Testis (tissue), 3 donors: ENCODE data around the gene BMP8A. TPM values are rescaled to one million over a fixed set of nuclear protein-coding genes. Genes with fewer than 3 reads are reported as not detected.
A peak's percentile ranks its signal among the peaks of the same experiment; 100 is the strongest.
"Not testable (repeated sequence)": the region's sequence is repeated elsewhere in the genome, so short reads cannot be mapped to it uniquely, and the experiment has no call there.

Source experiments
- DNase-seq: peaks from one replicate; pipeline ENCODE4 v3.0.0-alpha.2; 2019
- H3K27ac ChIP-seq, 2 donors: fragments of 200-600 bp; sonication (generic); one replicate each; pipeline ENCODE4 v1.5.1; 2019
- H3K27me3 ChIP-seq: fragments of 200-600 bp; sonication (generic); one replicate; pipeline ENCODE4 v1.5.1; 2019
- H3K36me3 ChIP-seq: fragments of 200-600 bp; sonication (generic); one replicate; pipeline ENCODE4 v1.5.1; 2017; ENCODE audit warnings: low read depth; ENCODE audit errors: missing control alignments
- H3K4me1 ChIP-seq: fragments of 200-600 bp; sonication (generic); one replicate; pipeline ENCODE4 v1.5.1; 2019
- H3K4me3 ChIP-seq, 2 donors: fragments of 200-600 bp; sonication (generic); one replicate each; pipeline ENCODE4 v1.5.1; 2017 to 2019
- H3K9me3 ChIP-seq: fragments of 200-600 bp; sonication (generic); one replicate; pipeline ENCODE4 v1.5.1; 2017
- CTCF ChIP-seq, 3 experiments: fragments of 450-650 bp in 2 of 3; fragments of 200-600 bp in 1 of 3; sonication (generic) in 1 of 3; IDR thresholded peaks; one replicate each; pipeline ENCODE4 v1.5.1; 2016 to 2019; ENCODE audit warnings: antibody characterized with exemption in 3 of 3, mild to moderate bottlenecking in 2 of 3, moderate library complexity in 1 of 3
- POLR2A ChIP-seq: fragments of 450-650 bp; IDR thresholded peaks from one replicate; pipeline ENCODE4 v1.6.1; 2017; ENCODE audit warnings: antibody characterized with exemption, mild to moderate bottlenecking, moderate library complexity
- WGBS, 2 donors: methylation state at CpG; one replicate each; pipeline ENCODE4 v1.1.5; 2018; 5-methylcytosine and 5-hydroxymethylcytosine counted together
- intact Hi-C: fragments of 100-400 bp; cut with DNase I; formaldehyde crosslinking; loops from one replicate; pipeline ENCODE4 v1.15.1; 2023; ENCODE audit warnings: low total_unique reads
- polyA plus RNA-seq: library from polyadenylated mRNA; stranded (reverse); fragments of 350-450 nt; fragmentation: Illumina TruSeq; extraction: RNeasy Lipid Tissue Mini Kit (QIAGEN cat#74804); gene quantifications from one replicate; pipeline ENCODE4 v1.2.3, GENCODE V29; 2014; ENCODE audit warnings: low read depth, low replicate concordance; ENCODE audit not compliant: insufficient read depth
- total RNA-seq, 2 donors: library from RNA; depleted of rRNA; stranded (reverse); fragments of >200 nt; gene quantifications; one replicate each; pipeline ENCODE4 v1.2.3, GENCODE V29; 2016

The BMP8A gene
- total and polyA plus RNA-seq, 3 donors from 2014 or later = 4.3 to 15.0 (median 5.6) TPM

- H3K27ac ChIP-seq = peak overlapping the region in 1 of 2 donors; percentile 80
- no peaks in the 10 kb centered on the region for H3K9me3 ChIP-seq
- no peak overlapping the region for H3K4me3 ChIP-seq
- no peak for TF ChIP-seq CTCF (IDR thresholded peaks at IDR 0.05)
- no peak for TF ChIP-seq POLR2A
- no peaks in the 10 kb centered on the region for H3K36me3 ChIP-seq
- no peaks in the 10 kb centered on the region for H3K27me3 ChIP-seq
- DNase-seq = no peak
- WGBS, 2 donors = 83 to 94% methylated on average over 4 of the region's 4 CpGs
- H3K4me1 ChIP-seq = peaks cover 13% of the 10 kb centered on the region
- intact Hi-C loops = no loop called here
Measured at GRCh38 chr1:39500862-39501389, 9.5 kb downstream of the BMP8A start.

- DNase-seq = no peak
- H3K27me3 ChIP-seq = no peaks in the 10 kb centered on the region
- no peak overlapping the region for H3K27ac ChIP-seq
- TF ChIP-seq CTCF (IDR thresholded peaks at IDR 0.05) (no peak), POLR2A (no peak)
- no peaks in the 10 kb centered on the region for H3K36me3 ChIP-seq
- H3K4me3 ChIP-seq = no peak overlapping the region
- intact Hi-C loops = no loop called here
- peaks cover 13% of the 10 kb centered on the region for H3K4me1 ChIP-seq
- 77 to 100% methylated on average over 3 to 5 of the region's 5 CpGs for WGBS, 2 donors
- no peaks in the 10 kb centered on the region for H3K9me3 ChIP-seq
Measured at GRCh38 chr1:39501666-39502065, 10.2 kb downstream of the BMP8A start.

GRCh38 chr1:39504436-39504835 lies 13.0 kb downstream of the BMP8A start:
- H3K4me3 ChIP-seq, H3K9me3 ChIP-seq, intact Hi-C loops, H3K27me3 ChIP-seq, H3K27ac ChIP-seq, H3K4me1 ChIP-seq, DNase-seq, H3K36me3 ChIP-seq: not testable (repeated sequence)
- WGBS, 2 donors = 82% methylated on average over 9 of the region's 9 CpGs

GRCh38 chr1:39505289-39505688 lies 13.9 kb downstream of the BMP8A start:
- Histone ChIP-seq H3K27ac (no peak overlapping the region), H3K4me3 (no peak overlapping the region), H3K4me1 (peaks cover 4% of the 10 kb centered on the region), H3K27me3 (no peaks in the 10 kb centered on the region), H3K36me3 (no peaks in the 10 kb centered on the region), H3K9me3 (no peaks in the 10 kb centered on the region)
- DNase-seq = no peak
- intact Hi-C loops = no loop called here
- TF ChIP-seq CTCF (IDR thresholded peaks at IDR 0.05) (no peak), POLR2A (no peak)

- DNase-seq = no peak
- 66 to 79% methylated on average over 14 of the region's 14 CpGs for WGBS, 2 donors
- H3K4me3 ChIP-seq = no peak overlapping the region
- H3K9me3 ChIP-seq = no peaks in the 10 kb centered on the region
- TF ChIP-seq CTCF (IDR thresholded peaks at IDR 0.05) (peak in 1 of 3 experiments; percentile 6), POLR2A (no peak)
- no peaks in the 10 kb centered on the region for H3K27me3 ChIP-seq
- no peak overlapping the region for H3K27ac ChIP-seq
- H3K36me3 ChIP-seq = no peaks in the 10 kb centered on the region
- H3K4me1 ChIP-seq = peaks cover 4% of the 10 kb centered on the region
- intact Hi-C loops = no loop called here
Measured at GRCh38 chr1:39507230-39507928, 15.9 kb downstream of the BMP8A start.
